ENCODE data around the gene MRPS22. TPM values are rescaled to one million over a fixed set of nuclear protein-coding genes. Genes with fewer than 3 reads are reported as not detected.

The MRPS22 gene
- total RNA-seq, 3 donors from 2014 or later (not counting 1 experiment from before 2014, with no cell fraction given), result 32.4 to 39.1 (median 35.3) TPM

DNA sequence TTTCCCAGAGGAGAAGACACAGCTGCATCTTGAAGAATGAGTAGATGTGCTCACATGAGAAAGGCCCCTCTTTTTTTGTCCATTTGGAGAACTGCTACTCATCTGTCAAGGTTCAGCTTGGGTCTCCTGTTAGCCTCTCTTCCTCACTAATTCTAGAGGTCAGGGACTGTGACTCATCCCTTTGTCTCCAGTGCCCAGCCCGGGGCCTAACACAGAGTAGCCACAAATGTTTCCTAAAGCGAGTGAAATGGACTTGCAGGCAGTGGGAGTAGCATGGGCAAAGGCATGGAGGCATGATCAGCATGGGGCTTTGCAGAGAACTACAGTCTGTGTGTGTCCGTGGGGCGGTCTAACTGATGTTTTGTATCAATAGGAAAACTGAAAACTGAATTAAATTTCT, 33.9 kb upstream of the MRPS22 start:
- Mint-ChIP-seq H3K4me1 (no peaks in the 10 kb centered on the region), H3K9me3 (no peaks in the 10 kb centered on the region), H3K4me3 (no peak overlapping the region), H3K36me3 (no peaks in the 10 kb centered on the region), H3K27me3 (ENCODE audit: low read depth in 2 of 2) (peaks cover 12 to 16% of the 10 kb centered on the region in 2 donors), H3K27ac (no peak overlapping the region)
- TF ChIP-seq, protein P1, sequence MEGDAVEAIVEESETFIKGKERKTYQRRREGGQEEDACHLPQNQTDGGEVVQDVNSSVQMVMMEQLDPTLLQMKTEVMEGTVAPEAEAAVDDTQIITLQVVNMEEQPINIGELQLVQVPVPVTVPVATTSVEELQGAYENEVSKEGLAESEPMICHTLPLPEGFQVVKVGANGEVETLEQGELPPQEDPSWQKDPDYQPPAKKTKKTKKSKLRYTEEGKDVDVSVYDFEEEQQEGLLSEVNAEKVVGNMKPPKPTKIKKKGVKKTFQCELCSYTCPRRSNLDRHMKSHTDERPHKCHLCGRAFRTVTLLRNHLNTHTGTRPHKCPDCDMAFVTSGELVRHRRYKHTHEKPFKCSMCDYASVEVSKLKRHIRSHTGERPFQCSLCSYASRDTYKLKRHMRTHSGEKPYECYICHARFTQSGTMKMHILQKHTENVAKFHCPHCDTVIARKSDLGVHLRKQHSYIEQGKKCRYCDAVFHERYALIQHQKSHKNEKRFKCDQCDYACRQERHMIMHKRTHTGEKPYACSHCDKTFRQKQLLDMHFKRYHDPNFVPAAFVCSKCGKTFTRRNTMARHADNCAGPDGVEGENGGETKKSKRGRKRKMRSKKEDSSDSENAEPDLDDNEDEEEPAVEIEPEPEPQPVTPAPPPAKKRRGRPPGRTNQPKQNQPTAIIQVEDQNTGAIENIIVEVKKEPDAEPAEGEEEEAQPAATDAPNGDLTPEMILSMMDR (IDR thresholded peaks at IDR 0.05), result no peak
- no peaks in the 10 kb centered on the region for H3K36me3 ChIP-seq (ENCODE audit: control insufficient read depth, insufficient read depth, low read length)
- intact Hi-C loops (cut with micrococcal nuclease), result no loop called here
- DNase-seq, result no peak
- WGBS (ENCODE audit: insufficient coverage), result 76% methylated on average over 4 of the region's 4 CpGs
- H3K27me3 ChIP-seq (ENCODE audit: control insufficient read depth, insufficient read depth, low read length), result no peaks in the 10 kb centered on the region
- no peak for ATAC-seq
- H3K27ac ChIP-seq (ENCODE audit: low read length), result no peak overlapping the region
- no peaks in the 10 kb centered on the region for H3K9me3 ChIP-seq (ENCODE audit: control insufficient read depth, insufficient read depth, low read length)
- no peak overlapping the region for H3K4me3 ChIP-seq (ENCODE audit: low read length)
- H3K4me1 ChIP-seq (ENCODE audit: control insufficient read depth, insufficient read depth, low read length), result no peaks in the 10 kb centered on the region

DNA sequence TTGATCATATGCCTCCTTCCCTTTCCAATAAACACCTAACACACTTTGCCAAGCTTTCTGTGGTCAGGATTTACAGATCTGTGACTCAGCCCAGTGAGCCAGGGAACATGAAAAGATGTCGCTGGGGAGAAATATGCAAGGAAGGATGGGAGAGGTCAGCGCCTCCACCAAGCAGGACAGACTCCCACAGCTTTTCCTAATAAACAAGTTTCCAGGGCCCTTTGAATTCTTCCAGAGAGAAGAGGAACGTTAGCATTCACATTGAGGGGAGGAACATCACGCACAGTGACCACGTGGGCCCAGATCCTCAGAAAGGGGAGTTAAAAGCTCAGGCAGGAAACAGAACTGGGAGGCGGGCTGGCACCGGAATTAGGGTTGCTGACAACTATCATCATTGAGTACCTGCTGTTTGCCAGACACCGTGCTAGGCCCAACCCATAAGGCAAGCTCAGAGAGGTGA, 33.3 kb upstream of the MRPS22 start:
- Mint-ChIP-seq H3K4me1 (no peaks in the 10 kb centered on the region), H3K27me3 (ENCODE audit: low read depth in 2 of 2) (peaks cover 15 to 17% of the 10 kb centered on the region in 2 donors), H3K9me3 (no peaks in the 10 kb centered on the region), H3K4me3 (no peak overlapping the region), H3K36me3 (no peaks in the 10 kb centered on the region), H3K27ac (no peak overlapping the region)
- no peak overlapping the region for H3K4me3 ChIP-seq (ENCODE audit: low read length)
- H3K27me3 ChIP-seq (ENCODE audit: control insufficient read depth, insufficient read depth, low read length), result no peaks in the 10 kb centered on the region
- intact Hi-C loops (cut with micrococcal nuclease), result no loop called here
- DNase-seq (no peak), ATAC-seq (no peak)
- no peaks in the 10 kb centered on the region for H3K36me3 ChIP-seq (ENCODE audit: control insufficient read depth, insufficient read depth, low read length)
- no peak overlapping the region for H3K27ac ChIP-seq (ENCODE audit: low read length)
- H3K4me1 ChIP-seq (ENCODE audit: control insufficient read depth, insufficient read depth, low read length), result no peaks in the 10 kb centered on the region
- no peaks in the 10 kb centered on the region for H3K9me3 ChIP-seq (ENCODE audit: control insufficient read depth, insufficient read depth, low read length)
- TF ChIP-seq, protein P1 (IDR thresholded peaks at IDR 0.05), result no peak
- WGBS (ENCODE audit: insufficient coverage), result 89% methylated on average over 8 of the region's 8 CpGs

DNA sequence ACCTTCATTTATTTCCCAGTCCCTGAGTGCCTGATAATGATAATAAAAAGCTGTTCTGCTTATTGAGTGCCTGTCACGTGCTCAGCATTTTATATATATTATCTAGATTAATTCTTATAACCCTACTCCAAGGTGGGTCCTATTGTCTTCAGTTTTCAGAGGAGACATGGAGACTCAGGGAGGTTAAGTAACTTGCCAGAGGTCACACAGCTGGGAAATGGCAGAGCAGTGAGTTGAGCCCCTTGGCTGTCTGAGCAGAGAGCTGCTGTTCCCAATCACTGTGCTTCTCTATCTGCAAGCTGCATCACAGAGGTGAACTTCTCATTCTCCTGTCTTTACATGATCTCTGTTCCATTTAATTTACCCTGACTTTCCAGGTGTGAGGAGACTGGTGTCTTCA, 32.3 kb upstream of the MRPS22 start:
- Histone ChIP-seq H3K4me3 (ENCODE audit: low read length) (no peak overlapping the region), H3K36me3 (ENCODE audit: control insufficient read depth, insufficient read depth, low read length) (no peaks in the 10 kb centered on the region), H3K27ac (ENCODE audit: low read length) (no peak overlapping the region), H3K27me3 (ENCODE audit: control insufficient read depth, insufficient read depth, low read length) (no peaks in the 10 kb centered on the region), H3K4me1 (ENCODE audit: control insufficient read depth, insufficient read depth, low read length) (no peaks in the 10 kb centered on the region), H3K9me3 (ENCODE audit: control insufficient read depth, insufficient read depth, low read length) (no peaks in the 10 kb centered on the region)
- TF ChIP-seq, protein P1 (IDR thresholded peaks at IDR 0.05), result no peak
- ATAC-seq, result no peak
- H3K4me1 Mint-ChIP-seq, result no peaks in the 10 kb centered on the region
- intact Hi-C loops (cut with micrococcal nuclease), result no loop called here
- no peaks in the 10 kb centered on the region for H3K9me3 Mint-ChIP-seq
- H3K27ac Mint-ChIP-seq, result no peak overlapping the region
- H3K27me3 Mint-ChIP-seq (ENCODE audit: low read depth in 2 of 2), result peaks cover 19 to 26% of the 10 kb centered on the region in 2 donors
- no peak for DNase-seq
- WGBS (ENCODE audit: insufficient coverage), result no CpG with 5 or more reads among the region's 1 CpG
- H3K4me3 Mint-ChIP-seq, result no peak overlapping the region
- H3K36me3 Mint-ChIP-seq, result no peaks in the 10 kb centered on the region

DNA sequence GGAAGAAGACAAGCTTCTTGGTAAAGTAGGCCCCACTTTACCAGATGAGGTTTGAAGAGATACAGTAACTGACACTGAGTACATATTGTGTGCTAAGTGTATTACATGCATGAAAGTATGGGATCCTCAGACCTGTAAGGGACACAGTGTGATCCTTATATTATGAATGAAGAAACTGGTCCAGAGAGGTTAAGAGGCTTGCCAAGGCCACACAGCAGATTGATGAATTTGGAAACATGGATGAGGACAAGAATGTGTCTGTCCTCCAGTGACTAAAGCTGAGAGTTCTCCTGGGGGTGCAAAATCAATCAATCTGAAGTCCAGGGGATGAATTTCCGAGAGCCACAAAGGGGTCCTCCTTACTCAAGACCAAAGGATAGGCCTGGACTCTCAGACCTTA, 31.4 kb upstream of the MRPS22 start:
- intact Hi-C loops (cut with micrococcal nuclease), result no loop called here
- Mint-ChIP-seq H3K9me3 (no peaks in the 10 kb centered on the region), H3K27me3 (ENCODE audit: low read depth in 2 of 2) (peaks cover 17 to 29% of the 10 kb centered on the region in 2 donors), H3K36me3 (no peaks in the 10 kb centered on the region), H3K4me1 (no peaks in the 10 kb centered on the region), H3K4me3 (no peak overlapping the region), H3K27ac (no peak overlapping the region)
- no peak for DNase-seq
- ATAC-seq, result no peak
- 92% methylated on average over 1 of the region's 1 CpG for WGBS (ENCODE audit: insufficient coverage)
- TF ChIP-seq, protein P1 (IDR thresholded peaks at IDR 0.05), result no peak
- Histone ChIP-seq H3K4me3 (ENCODE audit: low read length) (no peak overlapping the region), H3K36me3 (ENCODE audit: control insufficient read depth, insufficient read depth, low read length) (no peaks in the 10 kb centered on the region), H3K27me3 (ENCODE audit: control insufficient read depth, insufficient read depth, low read length) (no peaks in the 10 kb centered on the region), H3K27ac (ENCODE audit: low read length) (no peak overlapping the region), H3K9me3 (ENCODE audit: control insufficient read depth, insufficient read depth, low read length) (no peaks in the 10 kb centered on the region), H3K4me1 (ENCODE audit: control insufficient read depth, insufficient read depth, low read length) (no peaks in the 10 kb centered on the region)
